Lower leg skin (tissue), 3 donors: ENCODE data around the gene NKD2.

Experiments used
- CTCF ChIP-seq, 3 donors: fragments of 450-650 bp; IDR thresholded peaks; one replicate each; pipeline ENCODE4 v1.5.1; 2016; ENCODE audit warnings: antibody characterized with exemption in 3 of 3, mild to moderate bottlenecking in 3 of 3, moderate library complexity in 2 of 3
- POLR2A ChIP-seq, 2 donors: fragments of 450-650 bp; IDR thresholded peaks; one replicate each; pipeline ENCODE4 v1.6.1; 2016 to 2017; ENCODE audit warnings: antibody characterized with exemption in 2 of 2, mild to moderate bottlenecking in 1 of 2, moderate library complexity in 1 of 2

GRCh38 chr5:1007681-1008450 lies 736 bp upstream of the NKD2 start:
- TF ChIP-seq CTCF (IDR thresholded peaks at IDR 0.05) (no peak), POLR2A (IDR thresholded peaks at IDR 0.05) (no peak)
